ENCODE measurements around the gene GANAB.

DNA sequence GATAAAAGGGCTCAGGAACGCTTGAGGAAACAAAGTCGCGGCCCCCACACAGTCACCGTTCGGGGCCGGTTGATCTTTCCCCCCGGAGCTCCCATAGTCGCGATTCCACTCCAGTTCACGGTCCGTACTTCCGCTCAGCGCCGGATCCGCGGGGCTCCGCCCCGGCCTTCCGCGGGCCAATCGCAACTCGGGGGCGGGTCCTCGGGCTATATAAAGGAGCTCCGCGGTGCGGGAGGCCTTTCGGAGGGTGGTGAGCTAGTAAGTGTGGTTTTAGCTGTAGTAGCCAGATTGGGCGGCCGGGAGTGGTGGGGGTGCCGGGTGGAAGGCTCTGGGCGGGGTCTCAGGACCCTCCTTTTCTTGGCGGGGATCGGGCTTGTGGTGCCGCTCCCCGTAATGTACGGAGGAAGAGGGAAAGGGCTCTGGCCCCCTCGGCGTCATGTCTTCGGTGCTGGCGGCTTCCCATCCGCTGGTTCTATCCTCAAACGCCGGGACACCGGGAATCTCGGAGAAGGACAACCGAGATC lies 18.7 kb upstream of the GANAB start, which contains the start of the genes C11orf98 and CSKMT:
- TF ChIP-seq, protein P1, sequence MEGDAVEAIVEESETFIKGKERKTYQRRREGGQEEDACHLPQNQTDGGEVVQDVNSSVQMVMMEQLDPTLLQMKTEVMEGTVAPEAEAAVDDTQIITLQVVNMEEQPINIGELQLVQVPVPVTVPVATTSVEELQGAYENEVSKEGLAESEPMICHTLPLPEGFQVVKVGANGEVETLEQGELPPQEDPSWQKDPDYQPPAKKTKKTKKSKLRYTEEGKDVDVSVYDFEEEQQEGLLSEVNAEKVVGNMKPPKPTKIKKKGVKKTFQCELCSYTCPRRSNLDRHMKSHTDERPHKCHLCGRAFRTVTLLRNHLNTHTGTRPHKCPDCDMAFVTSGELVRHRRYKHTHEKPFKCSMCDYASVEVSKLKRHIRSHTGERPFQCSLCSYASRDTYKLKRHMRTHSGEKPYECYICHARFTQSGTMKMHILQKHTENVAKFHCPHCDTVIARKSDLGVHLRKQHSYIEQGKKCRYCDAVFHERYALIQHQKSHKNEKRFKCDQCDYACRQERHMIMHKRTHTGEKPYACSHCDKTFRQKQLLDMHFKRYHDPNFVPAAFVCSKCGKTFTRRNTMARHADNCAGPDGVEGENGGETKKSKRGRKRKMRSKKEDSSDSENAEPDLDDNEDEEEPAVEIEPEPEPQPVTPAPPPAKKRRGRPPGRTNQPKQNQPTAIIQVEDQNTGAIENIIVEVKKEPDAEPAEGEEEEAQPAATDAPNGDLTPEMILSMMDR (conservative IDR thresholded peaks at IDR 0.05; ENCODE audit: low read depth, low read length): no peak
- TF ChIP-seq EZH2 (IDR thresholded peaks at IDR 0.05; ENCODE audit: borderline replicate concordance, low read depth, low read length, poor library complexity, severe bottlenecking): no peak

Measured in A673 (cell line).